PFSK-1 (cell line): Measurements from ENCODE around the gene TSEN34.
A peak's percentile ranks its signal among the peaks of the same experiment; 100 is the strongest.

Source experiments
- FOXP2 ChIP-seq: optimal IDR thresholded peaks from 2 replicates; pipeline ENCODE3; 2011; ENCODE audit warnings: borderline replicate concordance, control low read depth, inconsistent platforms; ENCODE audit not compliant: insufficient read depth; ENCODE audit errors: extremely low read length, extremely low read depth
- POLR2AphosphoS5 ChIP-seq: IDR thresholded peaks from 2 replicates; pipeline ENCODE4 v1.6.1; 2012; ENCODE audit warnings: low read depth, mild to moderate bottlenecking, control low read depth, low read length, moderate library complexity
- SIN3A ChIP-seq: IDR thresholded peaks from 2 replicates; pipeline ENCODE4 v1.6.1; 2012; ENCODE audit warnings: mild to moderate bottlenecking, low read length, moderate library complexity, borderline replicate concordance; ENCODE audit not compliant: insufficient read depth
- TAF1 ChIP-seq: IDR thresholded peaks from 2 replicates; pipeline ENCODE4 v1.6.1; 2012; ENCODE audit warnings: low read length, control low read depth, borderline replicate concordance; ENCODE audit not compliant: insufficient read depth
- TF ChIP-seq, protein P1 (sequence below), 2 experiments: IDR thresholded peaks; 2 replicates each; pipeline versions ENCODE4 v1.6.1 to v1.8.0; 2011 to 2012; ENCODE audit warnings: low read depth in 2 of 2, low read length in 2 of 2, control low read depth in 1 of 2, inconsistent platforms in 1 of 2, mild to moderate bottlenecking in 1 of 2, moderate library complexity in 1 of 2; ENCODE audit not compliant: insufficient read depth in 1 of 2

The TSEN34 gene

DNA sequence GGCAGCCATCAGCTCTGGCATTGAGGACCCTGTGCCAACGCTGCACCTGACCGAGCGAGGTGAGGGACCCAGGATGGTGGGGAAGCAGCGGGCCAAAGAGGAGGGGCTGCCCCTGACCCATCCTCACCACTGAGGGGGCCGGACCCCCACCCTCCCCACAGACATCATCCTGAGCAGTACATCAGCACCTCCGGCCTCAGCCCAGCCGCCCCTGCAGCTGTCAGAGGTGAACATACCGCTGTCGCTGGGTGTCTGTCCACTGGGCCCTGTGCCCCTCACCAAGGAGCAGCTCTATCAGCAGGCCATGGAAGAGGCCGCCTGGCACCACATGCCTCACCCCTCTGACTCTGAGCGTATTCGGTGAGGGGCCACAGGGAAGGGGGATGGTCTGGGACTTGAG is 38.8 kb upstream of the TSEN34 start:
- TF ChIP-seq TAF1, result no peak

GRCh38 chr19:54152878-54153524 is 38.1 kb upstream of the TSEN34 start:
- TF ChIP-seq POLR2AphosphoS5, result 0 out of 2 replicates have a peak, but pooled peaks have one; percentile 8
- no peak for TF ChIP-seq TAF1

DNA sequence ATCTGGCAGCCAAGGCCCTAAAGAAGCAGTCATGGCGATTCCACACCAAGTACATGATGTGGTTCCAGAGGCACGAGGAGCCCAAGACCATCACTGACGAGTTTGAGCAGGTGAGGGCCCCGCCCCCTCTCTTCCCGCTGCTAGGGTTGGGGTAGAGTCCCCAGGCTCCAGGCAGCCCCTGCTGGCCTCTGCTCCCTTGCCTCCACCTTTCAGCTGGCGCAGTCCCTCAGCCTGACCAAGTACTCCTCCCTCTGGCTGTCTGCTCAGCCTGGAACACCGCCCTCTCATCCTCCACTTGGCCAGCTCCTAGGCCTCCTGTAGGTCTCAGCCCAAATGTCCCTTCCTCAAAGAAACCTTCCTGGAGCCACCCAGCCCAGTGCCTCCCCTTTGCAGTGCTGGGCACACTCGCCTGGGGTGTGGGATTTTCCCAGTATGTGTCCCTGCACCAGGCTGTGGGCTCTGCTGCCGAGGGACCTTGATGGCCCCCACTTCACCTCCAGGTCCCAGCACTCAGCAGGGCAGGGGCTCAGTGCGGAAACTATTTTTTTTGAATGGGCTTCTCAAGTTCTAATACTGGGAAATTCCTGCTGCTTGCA is 37.3 kb upstream of the TSEN34 start:
- TF ChIP-seq FOXP2 (no peak), TAF1 (no peak), POLR2AphosphoS5 (no peak; the same call in 1 of the 2 replicates), SIN3A (no peak)
- TF ChIP-seq, protein P1, sequence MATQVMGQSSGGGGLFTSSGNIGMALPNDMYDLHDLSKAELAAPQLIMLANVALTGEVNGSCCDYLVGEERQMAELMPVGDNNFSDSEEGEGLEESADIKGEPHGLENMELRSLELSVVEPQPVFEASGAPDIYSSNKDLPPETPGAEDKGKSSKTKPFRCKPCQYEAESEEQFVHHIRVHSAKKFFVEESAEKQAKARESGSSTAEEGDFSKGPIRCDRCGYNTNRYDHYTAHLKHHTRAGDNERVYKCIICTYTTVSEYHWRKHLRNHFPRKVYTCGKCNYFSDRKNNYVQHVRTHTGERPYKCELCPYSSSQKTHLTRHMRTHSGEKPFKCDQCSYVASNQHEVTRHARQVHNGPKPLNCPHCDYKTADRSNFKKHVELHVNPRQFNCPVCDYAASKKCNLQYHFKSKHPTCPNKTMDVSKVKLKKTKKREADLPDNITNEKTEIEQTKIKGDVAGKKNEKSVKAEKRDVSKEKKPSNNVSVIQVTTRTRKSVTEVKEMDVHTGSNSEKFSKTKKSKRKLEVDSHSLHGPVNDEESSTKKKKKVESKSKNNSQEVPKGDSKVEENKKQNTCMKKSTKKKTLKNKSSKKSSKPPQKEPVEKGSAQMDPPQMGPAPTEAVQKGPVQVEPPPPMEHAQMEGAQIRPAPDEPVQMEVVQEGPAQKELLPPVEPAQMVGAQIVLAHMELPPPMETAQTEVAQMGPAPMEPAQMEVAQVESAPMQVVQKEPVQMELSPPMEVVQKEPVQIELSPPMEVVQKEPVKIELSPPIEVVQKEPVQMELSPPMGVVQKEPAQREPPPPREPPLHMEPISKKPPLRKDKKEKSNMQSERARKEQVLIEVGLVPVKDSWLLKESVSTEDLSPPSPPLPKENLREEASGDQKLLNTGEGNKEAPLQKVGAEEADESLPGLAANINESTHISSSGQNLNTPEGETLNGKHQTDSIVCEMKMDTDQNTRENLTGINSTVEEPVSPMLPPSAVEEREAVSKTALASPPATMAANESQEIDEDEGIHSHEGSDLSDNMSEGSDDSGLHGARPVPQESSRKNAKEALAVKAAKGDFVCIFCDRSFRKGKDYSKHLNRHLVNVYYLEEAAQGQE (IDR thresholded peaks at IDR 0.05; ENCODE audit: insufficient read depth in 1 of 2, low read depth in 2 of 2, low read length in 2 of 2), result no peak

DNA sequence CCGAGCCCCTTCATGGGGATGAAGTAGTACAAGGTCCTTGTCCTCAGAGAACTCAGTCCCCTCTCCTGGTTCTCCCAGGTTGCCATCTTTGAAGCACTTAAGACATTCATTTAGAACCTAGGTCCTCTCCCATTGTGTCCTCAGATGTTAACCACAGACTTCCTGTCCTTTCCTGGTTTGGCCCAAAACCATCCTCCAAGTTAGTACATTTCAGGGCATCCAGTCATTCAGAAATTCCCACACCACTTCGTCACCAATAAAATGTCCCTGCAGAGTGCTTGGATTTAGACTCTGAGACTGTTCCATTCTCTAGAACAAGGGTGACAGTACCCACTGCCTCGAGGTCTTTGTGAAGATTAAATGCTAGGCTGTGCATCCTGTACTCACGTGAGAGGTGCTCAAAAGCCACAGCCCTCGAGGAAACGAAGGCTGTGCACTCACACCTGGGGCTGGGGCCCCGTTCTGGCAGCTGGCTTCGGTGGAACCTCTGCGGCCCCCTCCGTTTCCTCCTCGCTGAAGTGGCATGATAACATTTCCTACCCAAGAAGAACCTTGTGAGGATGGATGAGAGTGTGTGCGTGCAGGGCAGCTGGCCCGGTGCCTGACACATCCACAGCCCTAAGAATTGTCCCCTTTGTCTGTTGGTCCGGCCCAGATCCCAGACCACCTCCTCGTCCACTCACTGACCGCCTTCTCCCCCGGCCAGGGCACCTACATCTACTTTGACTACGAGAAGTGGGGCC is 36.3 kb upstream of the TSEN34 start:
- TF ChIP-seq FOXP2, result no peak
- TF ChIP-seq, protein P1 (IDR thresholded peaks at IDR 0.05; ENCODE audit: insufficient read depth in 1 of 2, low read depth in 2 of 2, low read length in 2 of 2), result no peak
- TF ChIP-seq SIN3A, result no peak
- no peak for TF ChIP-seq TAF1
- TF ChIP-seq POLR2AphosphoS5, result no peak

DNA sequence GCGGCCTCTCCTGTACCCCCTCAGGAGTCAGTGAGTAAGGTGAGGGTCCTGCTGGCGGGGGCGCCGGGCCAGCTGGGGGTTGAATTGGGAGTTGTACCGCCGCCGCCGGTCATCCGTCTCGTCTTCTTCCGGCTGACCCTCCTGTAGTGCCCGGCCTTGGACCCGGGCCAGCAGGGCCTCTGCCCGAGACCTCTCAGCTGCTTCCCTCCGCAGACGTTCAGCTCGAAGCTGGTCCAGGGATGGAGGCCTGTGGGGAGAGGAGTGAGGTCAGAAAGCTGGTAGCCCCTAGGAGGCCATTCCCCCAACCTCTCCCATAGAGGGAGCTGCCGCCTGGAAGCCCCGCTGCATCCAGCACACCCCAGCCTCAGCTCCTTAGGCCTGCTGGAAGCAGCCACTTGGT is 35.4 kb upstream of the TSEN34 start:
- TF ChIP-seq POLR2AphosphoS5, result 0 out of 2 replicates have a peak, but pooled peaks have one; percentile 3
- no peak for TF ChIP-seq SIN3A

DNA sequence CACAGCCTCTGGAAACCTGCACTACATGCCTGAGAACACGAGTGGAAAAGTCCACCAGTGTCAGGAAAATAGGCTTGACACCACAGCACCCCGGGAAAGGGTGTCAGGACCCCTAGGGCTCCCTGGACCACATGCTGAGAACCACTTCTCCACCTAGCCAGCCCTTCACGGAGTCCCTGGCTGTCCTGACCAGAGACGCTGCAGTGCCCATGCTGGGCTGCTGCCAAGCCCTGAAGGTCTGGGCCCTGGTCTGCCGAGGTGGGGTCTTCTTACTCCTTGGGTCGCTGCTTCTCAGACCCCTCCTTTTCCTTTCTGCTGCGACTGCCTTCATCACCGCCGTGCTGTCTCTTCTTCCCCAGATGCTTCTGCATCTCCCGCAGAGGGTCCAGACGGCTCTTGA is 34.6 kb upstream of the TSEN34 start:
- TF ChIP-seq, protein P1 (IDR thresholded peaks at IDR 0.05; ENCODE audit: insufficient read depth in 1 of 2, low read depth in 2 of 2, low read length in 2 of 2), result no peak
- TF ChIP-seq FOXP2 (no peak), POLR2AphosphoS5 (no peak; the same call in 1 of the 2 replicates), TAF1 (no peak), SIN3A (no peak)
